ENCODE results near the gene ADGRG4. TPM values are rescaled to one million over a fixed set of nuclear protein-coding genes. Genes with fewer than 3 reads are reported as not detected.

ADGRG4 gene
- total and polyA plus RNA-seq, 2 of the 8 experiments (the other 6 are each of a cell fraction or from before 2014, with no cell fraction given) = not detected

DNA sequence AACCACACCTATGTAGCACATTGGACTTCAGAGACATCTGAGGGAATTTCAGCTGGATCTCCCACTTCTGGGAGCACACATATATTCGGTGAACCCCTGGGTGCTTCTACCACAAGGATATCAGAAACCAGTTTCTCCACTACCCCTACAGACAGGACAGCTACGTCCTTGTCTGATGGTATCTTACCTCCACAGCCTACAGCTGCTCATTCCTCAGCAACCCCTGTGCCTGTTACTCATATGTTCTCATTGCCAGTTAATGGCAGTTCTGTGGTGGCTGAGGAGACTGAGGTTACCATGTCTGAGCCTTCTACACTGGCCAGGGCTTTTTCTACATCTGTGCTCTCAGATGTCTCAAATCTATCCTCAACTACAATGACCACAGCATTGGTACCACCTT lies 45.7 kb downstream of the ADGRG4 start (continued):
- TF ChIP-seq, protein P1, sequence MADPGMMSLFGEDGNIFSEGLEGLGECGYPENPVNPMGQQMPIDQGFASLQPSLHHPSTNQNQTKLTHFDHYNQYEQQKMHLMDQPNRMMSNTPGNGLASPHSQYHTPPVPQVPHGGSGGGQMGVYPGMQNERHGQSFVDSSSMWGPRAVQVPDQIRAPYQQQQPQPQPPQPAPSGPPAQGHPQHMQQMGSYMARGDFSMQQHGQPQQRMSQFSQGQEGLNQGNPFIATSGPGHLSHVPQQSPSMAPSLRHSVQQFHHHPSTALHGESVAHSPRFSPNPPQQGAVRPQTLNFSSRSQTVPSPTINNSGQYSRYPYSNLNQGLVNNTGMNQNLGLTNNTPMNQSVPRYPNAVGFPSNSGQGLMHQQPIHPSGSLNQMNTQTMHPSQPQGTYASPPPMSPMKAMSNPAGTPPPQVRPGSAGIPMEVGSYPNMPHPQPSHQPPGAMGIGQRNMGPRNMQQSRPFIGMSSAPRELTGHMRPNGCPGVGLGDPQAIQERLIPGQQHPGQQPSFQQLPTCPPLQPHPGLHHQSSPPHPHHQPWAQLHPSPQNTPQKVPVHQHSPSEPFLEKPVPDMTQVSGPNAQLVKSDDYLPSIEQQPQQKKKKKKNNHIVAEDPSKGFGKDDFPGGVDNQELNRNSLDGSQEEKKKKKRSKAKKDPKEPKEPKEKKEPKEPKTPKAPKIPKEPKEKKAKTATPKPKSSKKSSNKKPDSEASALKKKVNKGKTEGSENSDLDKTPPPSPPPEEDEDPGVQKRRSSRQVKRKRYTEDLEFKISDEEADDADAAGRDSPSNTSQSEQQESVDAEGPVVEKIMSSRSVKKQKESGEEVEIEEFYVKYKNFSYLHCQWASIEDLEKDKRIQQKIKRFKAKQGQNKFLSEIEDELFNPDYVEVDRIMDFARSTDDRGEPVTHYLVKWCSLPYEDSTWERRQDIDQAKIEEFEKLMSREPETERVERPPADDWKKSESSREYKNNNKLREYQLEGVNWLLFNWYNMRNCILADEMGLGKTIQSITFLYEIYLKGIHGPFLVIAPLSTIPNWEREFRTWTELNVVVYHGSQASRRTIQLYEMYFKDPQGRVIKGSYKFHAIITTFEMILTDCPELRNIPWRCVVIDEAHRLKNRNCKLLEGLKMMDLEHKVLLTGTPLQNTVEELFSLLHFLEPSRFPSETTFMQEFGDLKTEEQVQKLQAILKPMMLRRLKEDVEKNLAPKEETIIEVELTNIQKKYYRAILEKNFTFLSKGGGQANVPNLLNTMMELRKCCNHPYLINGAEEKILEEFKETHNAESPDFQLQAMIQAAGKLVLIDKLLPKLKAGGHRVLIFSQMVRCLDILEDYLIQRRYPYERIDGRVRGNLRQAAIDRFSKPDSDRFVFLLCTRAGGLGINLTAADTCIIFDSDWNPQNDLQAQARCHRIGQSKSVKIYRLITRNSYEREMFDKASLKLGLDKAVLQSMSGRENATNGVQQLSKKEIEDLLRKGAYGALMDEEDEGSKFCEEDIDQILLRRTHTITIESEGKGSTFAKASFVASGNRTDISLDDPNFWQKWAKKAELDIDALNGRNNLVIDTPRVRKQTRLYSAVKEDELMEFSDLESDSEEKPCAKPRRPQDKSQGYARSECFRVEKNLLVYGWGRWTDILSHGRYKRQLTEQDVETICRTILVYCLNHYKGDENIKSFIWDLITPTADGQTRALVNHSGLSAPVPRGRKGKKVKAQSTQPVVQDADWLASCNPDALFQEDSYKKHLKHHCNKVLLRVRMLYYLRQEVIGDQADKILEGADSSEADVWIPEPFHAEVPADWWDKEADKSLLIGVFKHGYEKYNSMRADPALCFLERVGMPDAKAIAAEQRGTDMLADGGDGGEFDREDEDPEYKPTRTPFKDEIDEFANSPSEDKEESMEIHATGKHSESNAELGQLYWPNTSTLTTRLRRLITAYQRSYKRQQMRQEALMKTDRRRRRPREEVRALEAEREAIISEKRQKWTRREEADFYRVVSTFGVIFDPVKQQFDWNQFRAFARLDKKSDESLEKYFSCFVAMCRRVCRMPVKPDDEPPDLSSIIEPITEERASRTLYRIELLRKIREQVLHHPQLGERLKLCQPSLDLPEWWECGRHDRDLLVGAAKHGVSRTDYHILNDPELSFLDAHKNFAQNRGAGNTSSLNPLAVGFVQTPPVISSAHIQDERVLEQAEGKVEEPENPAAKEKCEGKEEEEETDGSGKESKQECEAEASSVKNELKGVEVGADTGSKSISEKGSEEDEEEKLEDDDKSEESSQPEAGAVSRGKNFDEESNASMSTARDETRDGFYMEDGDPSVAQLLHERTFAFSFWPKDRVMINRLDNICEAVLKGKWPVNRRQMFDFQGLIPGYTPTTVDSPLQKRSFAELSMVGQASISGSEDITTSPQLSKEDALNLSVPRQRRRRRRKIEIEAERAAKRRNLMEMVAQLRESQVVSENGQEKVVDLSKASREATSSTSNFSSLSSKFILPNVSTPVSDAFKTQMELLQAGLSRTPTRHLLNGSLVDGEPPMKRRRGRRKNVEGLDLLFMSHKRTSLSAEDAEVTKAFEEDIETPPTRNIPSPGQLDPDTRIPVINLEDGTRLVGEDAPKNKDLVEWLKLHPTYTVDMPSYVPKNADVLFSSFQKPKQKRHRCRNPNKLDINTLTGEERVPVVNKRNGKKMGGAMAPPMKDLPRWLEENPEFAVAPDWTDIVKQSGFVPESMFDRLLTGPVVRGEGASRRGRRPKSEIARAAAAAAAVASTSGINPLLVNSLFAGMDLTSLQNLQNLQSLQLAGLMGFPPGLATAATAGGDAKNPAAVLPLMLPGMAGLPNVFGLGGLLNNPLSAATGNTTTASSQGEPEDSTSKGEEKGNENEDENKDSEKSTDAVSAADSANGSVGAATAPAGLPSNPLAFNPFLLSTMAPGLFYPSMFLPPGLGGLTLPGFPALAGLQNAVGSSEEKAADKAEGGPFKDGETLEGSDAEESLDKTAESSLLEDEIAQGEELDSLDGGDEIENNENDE (IDR thresholded peaks at IDR 0.05; ENCODE audit: insufficient replicate concordance, low read length) = no peak
- TF ChIP-seq RXRA (IDR thresholded peaks at IDR 0.05; ENCODE audit: insufficient read depth, low read depth, low read length) = no peak
- TF ChIP-seq SIRT6 (IDR thresholded peaks at IDR 0.05; ENCODE audit: low read length) = no peak
- no peak for TF ChIP-seq TAF1 (IDR thresholded peaks at IDR 0.05; ENCODE audit: low read depth, low read length)
- no peak for TF ChIP-seq RNF2 (IDR thresholded peaks at IDR 0.05; ENCODE audit: borderline replicate concordance, low read depth, low read length, missing control alignments, poor library complexity, severe bottlenecking)
- no peak for TF ChIP-seq MAFK (IDR thresholded peaks at IDR 0.05; ENCODE audit: low read depth, low read length)
